Mucosa of stomach (tissue), 1 donor: Measurements from ENCODE around the gene B3GALT5.

Source experiments
- H3K27me3 ChIP-seq: one replicate; pipeline ENCODE4 v1.7.0; 2013; ENCODE audit warnings: mild to moderate bottlenecking, low read length; ENCODE audit not compliant: control insufficient read depth, insufficient read depth
- H3K36me3 ChIP-seq: one replicate; pipeline ENCODE4 v1.7.0; 2013; ENCODE audit warnings: low read length; ENCODE audit not compliant: control insufficient read depth, insufficient read depth
- H3K4me1 ChIP-seq: one replicate; pipeline ENCODE4 v1.7.0; 2013; ENCODE audit warnings: mild to moderate bottlenecking, low read length; ENCODE audit not compliant: control insufficient read depth, insufficient read depth
- H3K4me3 ChIP-seq: one replicate; pipeline ENCODE4 v1.7.0; 2013; ENCODE audit warnings: low read length
- H3K9ac ChIP-seq: one replicate; pipeline ENCODE4 v1.7.0; 2013; ENCODE audit warnings: mild to moderate bottlenecking, low read length, moderate library complexity
- H3K9me3 ChIP-seq: one replicate; pipeline ENCODE4 v1.7.0; 2013; ENCODE audit warnings: mild to moderate bottlenecking, low read length, moderate library complexity; ENCODE audit not compliant: control insufficient read depth
- donor health status: Pancreatic carcinoma.

The B3GALT5 gene

GRCh38 chr21:39651206-39651605, 38.5 kb downstream of the B3GALT5 start:
- Histone ChIP-seq H3K4me3 (no peak overlapping the region), H3K9me3 (no peaks in the 10 kb centered on the region), H3K9ac (no peak overlapping the region), H3K36me3 (no peaks in the 10 kb centered on the region), H3K4me1 (peaks cover 25% of the 10 kb centered on the region), H3K27me3 (no peaks in the 10 kb centered on the region)

GRCh38 chr21:39654951-39655350, 42.2 kb downstream of the B3GALT5 start:
- no peak overlapping the region for H3K4me3 ChIP-seq
- H3K36me3 ChIP-seq = no peaks in the 10 kb centered on the region
- no peak overlapping the region for H3K9ac ChIP-seq
- H3K27me3 ChIP-seq = no peaks in the 10 kb centered on the region
- H3K4me1 ChIP-seq = peaks cover 41% of the 10 kb centered on the region
- no peaks in the 10 kb centered on the region for H3K9me3 ChIP-seq

GRCh38 chr21:39655589-39655988, 42.8 kb downstream of the B3GALT5 start:
- no peaks in the 10 kb centered on the region for H3K27me3 ChIP-seq
- no peaks in the 10 kb centered on the region for H3K9me3 ChIP-seq
- H3K36me3 ChIP-seq = no peaks in the 10 kb centered on the region
- no peak overlapping the region for H3K4me3 ChIP-seq
- H3K4me1 ChIP-seq = peaks cover 47% of the 10 kb centered on the region
- H3K9ac ChIP-seq = no peak overlapping the region

- Histone ChIP-seq H3K9me3 (no peaks in the 10 kb centered on the region), H3K9ac (no peak overlapping the region), H3K4me1 (peaks cover 50% of the 10 kb centered on the region), H3K36me3 (no peaks in the 10 kb centered on the region), H3K27me3 (no peaks in the 10 kb centered on the region), H3K4me3 (no peak overlapping the region)
Observed at GRCh38 chr21:39656209-39656608, 43.5 kb downstream of the B3GALT5 start.

GRCh38 chr21:39657091-39657689, 44.5 kb downstream of the B3GALT5 start:
- H3K4me1 ChIP-seq = peaks cover 49% of the 10 kb centered on the region
- no peaks in the 10 kb centered on the region for H3K9me3 ChIP-seq
- H3K36me3 ChIP-seq = no peaks in the 10 kb centered on the region
- no peak overlapping the region for H3K4me3 ChIP-seq
- peak overlapping the region; percentile 36 for H3K9ac ChIP-seq
- H3K27me3 ChIP-seq = no peaks in the 10 kb centered on the region

- Histone ChIP-seq H3K27me3 (no peaks in the 10 kb centered on the region), H3K9ac (peak overlapping the region; percentile 36), H3K9me3 (no peaks in the 10 kb centered on the region), H3K4me1 (peaks cover 45% of the 10 kb centered on the region), H3K36me3 (no peaks in the 10 kb centered on the region), H3K4me3 (no peak overlapping the region)
Observed at GRCh38 chr21:39658066-39658465, 45.3 kb downstream of the B3GALT5 start.

- Histone ChIP-seq H3K9me3 (no peaks in the 10 kb centered on the region), H3K27me3 (no peaks in the 10 kb centered on the region), H3K4me3 (no peak overlapping the region), H3K4me1 (peaks cover 45% of the 10 kb centered on the region), H3K9ac (peak overlapping the region; percentile 30), H3K36me3 (no peaks in the 10 kb centered on the region)
Observed at GRCh38 chr21:39659070-39659815, 46.5 kb downstream of the B3GALT5 start.

GRCh38 chr21:39660191-39660980, 47.6 kb downstream of the B3GALT5 start:
- Histone ChIP-seq H3K36me3 (no peaks in the 10 kb centered on the region), H3K4me3 (peak overlapping the region; percentile 5), H3K27me3 (no peaks in the 10 kb centered on the region), H3K4me1 (peaks cover 39% of the 10 kb centered on the region), H3K9me3 (no peaks in the 10 kb centered on the region), H3K9ac (no peak overlapping the region)

- Histone ChIP-seq H3K9me3 (no peaks in the 10 kb centered on the region), H3K4me3 (no peak overlapping the region), H3K36me3 (no peaks in the 10 kb centered on the region), H3K9ac (no peak overlapping the region), H3K4me1 (peaks cover 36% of the 10 kb centered on the region), H3K27me3 (no peaks in the 10 kb centered on the region)
Observed at GRCh38 chr21:39661121-39661520, 48.4 kb downstream of the B3GALT5 start.

GRCh38 chr21:39661740-39662139, 49.0 kb downstream of the B3GALT5 start:
- no peaks in the 10 kb centered on the region for H3K36me3 ChIP-seq
- H3K4me1 ChIP-seq = peaks cover 36% of the 10 kb centered on the region
- no peaks in the 10 kb centered on the region for H3K9me3 ChIP-seq
- H3K27me3 ChIP-seq = no peaks in the 10 kb centered on the region
- H3K4me3 ChIP-seq = no peak overlapping the region
- no peak overlapping the region for H3K9ac ChIP-seq

GRCh38 chr21:39662411-39662953, 49.7 kb downstream of the B3GALT5 start:
- Histone ChIP-seq H3K4me3 (no peak overlapping the region), H3K4me1 (peaks cover 37% of the 10 kb centered on the region), H3K9ac (no peak overlapping the region), H3K27me3 (no peaks in the 10 kb centered on the region), H3K9me3 (no peaks in the 10 kb centered on the region), H3K36me3 (no peaks in the 10 kb centered on the region)

- Histone ChIP-seq H3K36me3 (no peaks in the 10 kb centered on the region), H3K27me3 (no peaks in the 10 kb centered on the region), H3K4me3 (no peak overlapping the region), H3K4me1 (peaks cover 37% of the 10 kb centered on the region), H3K9ac (no peak overlapping the region), H3K9me3 (no peaks in the 10 kb centered on the region)
Observed at GRCh38 chr21:39663066-39663465, 50.3 kb downstream of the B3GALT5 start.
